GM12865 (cell line): Measurements from ENCODE around the gene MAN1A2.

ENCODE experiments used
- DNase-seq: peaks from one replicate; pipeline ENCODE4 v3.0.0; 2010; ENCODE audit warnings: low read depth
- H3K4me3 ChIP-seq: 2 replicates; pipeline ENCODE4 v1.5.1; 2011; ENCODE audit warnings: mild to moderate bottlenecking, low read depth, low read length, control low read depth
- CTCF ChIP-seq: IDR thresholded peaks from 2 replicates; pipeline ENCODE4 v1.5.1; 2011; ENCODE audit warnings: low read length, control low read depth, low read depth, inconsistent platforms; ENCODE audit not compliant: insufficient read depth; ENCODE audit errors: missing control alignments

Gene MAN1A2

DNA sequence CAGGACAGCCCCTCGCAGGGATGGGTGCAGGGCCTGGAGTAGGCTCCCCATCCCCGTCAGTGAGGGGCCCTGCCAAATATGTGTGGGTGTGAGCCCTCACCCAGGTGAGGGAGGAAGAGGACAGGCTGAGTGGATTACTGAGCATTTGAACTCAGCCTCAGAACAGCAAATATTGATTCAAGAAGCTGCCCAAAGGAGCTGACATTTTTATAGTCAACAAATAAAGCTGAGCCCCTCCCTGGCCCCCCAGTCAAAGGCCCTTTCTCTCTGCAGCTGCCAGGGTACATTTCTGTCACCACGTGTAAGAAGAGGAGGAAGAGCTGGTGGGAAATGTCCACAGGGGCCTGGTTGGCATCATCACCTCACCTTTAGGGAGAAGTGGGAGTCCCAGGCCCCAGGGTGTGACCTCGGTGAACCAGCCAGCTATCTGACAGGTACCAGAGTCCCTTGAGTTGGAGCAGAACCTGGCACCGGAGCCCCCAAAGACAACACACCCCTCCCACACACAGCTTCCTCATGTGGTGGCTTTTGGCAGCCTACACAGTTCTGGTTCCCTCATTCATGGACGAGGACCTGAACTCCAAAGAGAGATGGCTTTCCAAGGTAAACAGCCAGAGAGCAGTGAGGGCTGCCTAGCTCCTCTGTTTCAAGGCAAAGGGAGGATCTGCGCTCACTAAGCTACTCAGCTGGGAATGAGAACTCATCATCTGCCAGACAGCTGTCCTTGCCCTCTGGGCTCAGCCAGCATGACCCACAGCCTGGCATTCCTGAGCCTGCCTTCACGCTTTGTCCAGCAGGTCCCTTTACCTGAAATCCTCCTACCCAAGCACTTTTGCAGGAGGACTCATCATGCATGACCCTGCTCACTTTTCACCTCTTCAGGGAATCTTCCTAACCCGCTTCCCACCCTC lies 195.6 kb downstream of the MAN1A2 start:
- H3K4me3 ChIP-seq = no peak overlapping the region
- DNase-seq = no peak
- TF ChIP-seq CTCF = no peak

- H3K4me3 ChIP-seq = no peak overlapping the region
- DNase-seq = no peak
- TF ChIP-seq CTCF = no peak
These were observed 196.2 kb downstream of the MAN1A2 start for GRCh38 chr1:117563492-117563875.

DNA sequence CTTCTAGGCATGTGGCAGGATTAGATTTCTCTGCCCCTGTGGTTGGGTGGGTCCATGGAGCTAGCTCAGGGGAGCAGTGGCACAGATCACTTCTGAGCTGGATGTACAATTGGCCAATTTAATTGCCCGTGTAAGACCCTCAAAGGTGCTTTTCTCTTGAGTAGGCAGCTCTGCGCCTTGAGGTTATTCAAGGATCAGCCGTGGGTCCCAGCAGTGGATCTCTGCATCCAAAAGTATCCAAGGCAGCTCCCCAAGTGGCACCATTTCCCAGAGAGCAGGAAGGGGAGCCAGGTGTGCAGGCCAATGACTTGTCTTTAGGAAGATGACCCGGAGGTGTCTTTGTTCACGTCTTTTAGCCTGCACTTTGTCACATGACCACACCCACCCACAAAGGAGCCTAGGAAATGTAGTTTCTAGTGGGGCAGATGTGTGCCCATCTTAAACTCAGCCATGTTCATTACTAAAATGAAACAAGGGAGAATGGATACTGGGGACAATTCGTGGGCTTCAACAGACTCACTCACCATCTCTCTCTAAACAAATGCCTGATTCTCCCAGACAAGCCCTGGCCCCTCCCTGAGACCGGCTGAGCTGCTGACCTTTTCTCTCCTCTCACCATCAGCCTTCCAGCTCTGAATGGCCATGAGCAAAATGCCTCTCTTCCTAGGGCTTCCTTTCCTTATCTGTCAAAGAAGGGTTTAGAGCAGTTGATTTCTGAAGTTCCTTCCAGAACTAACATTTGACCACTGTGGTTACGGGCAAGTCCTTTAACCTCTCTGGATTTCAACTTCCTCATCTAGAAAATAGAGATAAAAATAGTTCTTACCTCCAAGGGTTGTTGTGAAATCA lies 197.2 kb downstream of the MAN1A2 start:
- TF ChIP-seq CTCF = no peak
- no peak for DNase-seq
- no peak overlapping the region for H3K4me3 ChIP-seq

DNA sequence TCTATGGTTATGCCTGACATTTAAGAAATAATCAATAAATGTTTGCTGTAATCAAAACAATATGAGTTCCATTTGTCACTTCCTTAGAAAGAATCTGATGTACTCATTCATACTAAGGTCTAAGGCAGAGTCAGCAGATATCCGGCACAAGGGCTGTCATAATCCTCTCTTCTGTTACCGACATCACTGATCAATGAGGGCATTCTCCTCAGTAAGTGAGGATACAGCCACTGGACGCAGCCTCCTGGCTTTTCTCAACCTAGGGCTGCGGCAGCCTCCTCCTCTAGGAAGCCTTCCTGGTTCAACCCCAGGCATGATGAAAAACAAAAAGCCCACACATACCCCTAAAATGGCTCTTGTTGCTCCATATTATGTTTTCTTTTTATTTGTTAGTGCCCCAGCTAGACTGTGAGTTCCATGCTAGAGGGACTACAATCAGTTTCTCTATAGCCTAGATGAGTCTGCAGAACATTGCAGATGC lies 197.9 kb downstream of the MAN1A2 start:
- TF ChIP-seq CTCF = no peak
- no peak overlapping the region for H3K4me3 ChIP-seq
- DNase-seq = no peak

DNA sequence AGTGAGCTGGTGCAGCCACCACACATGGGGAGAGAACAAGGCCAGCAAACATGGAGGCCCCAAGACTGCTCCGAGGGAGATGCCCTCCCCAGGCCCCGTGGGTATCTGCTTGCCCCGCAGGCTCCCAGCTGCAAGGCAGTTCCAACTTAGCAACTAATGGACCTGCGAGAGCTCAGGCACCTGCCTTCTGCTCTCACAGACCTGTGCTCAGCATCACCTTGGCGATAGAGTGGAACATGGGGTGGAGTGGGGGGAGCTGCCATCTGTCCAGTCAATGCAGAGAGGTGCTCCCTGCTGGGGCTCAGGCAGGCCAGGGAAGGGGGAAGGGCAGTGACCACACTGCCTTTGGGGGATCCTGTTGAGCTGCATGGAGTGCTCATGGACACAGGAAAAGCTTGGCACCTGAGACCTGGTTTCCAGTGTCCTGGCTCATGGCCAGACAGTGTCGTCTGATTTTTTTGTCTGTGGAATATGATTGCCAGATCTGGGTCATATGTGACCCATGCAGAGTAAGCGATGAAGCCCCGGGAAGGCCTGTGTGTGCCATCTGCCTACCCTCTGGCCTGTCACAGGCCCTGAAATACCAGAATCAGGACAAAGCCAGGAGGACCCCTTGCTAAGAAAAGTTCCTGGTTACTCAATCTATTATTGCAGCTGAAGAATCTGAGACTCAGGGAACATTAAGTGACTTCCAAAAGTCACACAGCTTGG lies 198.7 kb downstream of the MAN1A2 start:
- H3K4me3 ChIP-seq = no peak overlapping the region
- DNase-seq = no peak
- no peak for TF ChIP-seq CTCF

- no peak for TF ChIP-seq CTCF
- no peak for DNase-seq
- H3K4me3 ChIP-seq = no peak overlapping the region
These were observed 199.3 kb downstream of the MAN1A2 start for GRCh38 chr1:117566556-117566955.
